GM10266 (cell line): ENCODE data around the gene EPS8.

Experiments
- DNase-seq: peaks from one replicate; pipeline ENCODE4 v3.0.0; 2012; ENCODE audit errors: extremely low spot score
- CTCF ChIP-seq: IDR thresholded peaks from 2 replicates; pipeline ENCODE4 v1.5.1; 2012; ENCODE audit warnings: mild to moderate bottlenecking, low read depth; ENCODE audit not compliant: control insufficient read depth, insufficient read depth; ENCODE audit errors: missing control alignments

The EPS8 gene

DNA sequence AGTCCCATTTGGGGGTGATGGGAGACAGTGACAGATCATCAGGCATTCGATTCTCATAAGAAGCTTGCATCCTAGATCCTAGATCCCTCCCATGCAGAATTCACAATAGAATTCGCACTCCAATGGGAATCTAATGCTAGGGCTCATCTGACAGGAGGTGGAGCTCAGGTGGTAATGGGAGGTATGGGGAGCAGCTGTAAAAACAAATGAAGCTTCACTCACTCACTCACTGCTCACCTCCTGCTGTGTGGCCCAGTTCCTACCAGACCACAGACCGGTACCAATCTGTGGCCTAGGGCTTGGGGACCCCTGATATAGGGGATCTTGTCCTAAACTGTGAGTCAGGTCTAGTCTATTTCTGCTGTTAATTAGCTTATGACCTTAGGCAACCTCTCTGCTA, 40.1 kb upstream of the EPS8 start:
- no peak for DNase-seq
- TF ChIP-seq CTCF: no peak

- DNase-seq: no peak
- no peak for TF ChIP-seq CTCF
Observed at GRCh38 chr12:15827136-15827535, 37.9 kb upstream of the EPS8 start.

DNA sequence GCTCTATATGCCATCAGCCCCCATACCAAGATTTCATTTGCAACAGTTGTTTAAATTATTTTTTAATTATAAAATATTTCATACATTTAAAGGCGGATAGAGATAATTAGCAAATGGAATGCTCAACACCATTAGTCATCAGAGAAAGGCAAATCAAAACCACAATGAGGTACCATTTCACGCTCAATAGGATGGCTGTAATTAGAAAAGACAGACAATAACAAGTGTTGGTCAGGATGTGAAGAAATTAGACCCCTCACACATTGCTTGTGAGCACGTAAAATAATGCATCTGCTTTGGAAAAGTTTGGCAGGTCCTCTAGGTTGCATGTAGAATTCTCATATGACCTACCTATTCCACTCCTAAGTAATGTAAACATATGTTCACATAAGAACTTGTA, 35.3 kb upstream of the EPS8 start:
- no peak for TF ChIP-seq CTCF
- no peak for DNase-seq

GRCh38 chr12:15823360-15824128, 34.4 kb upstream of the EPS8 start:
- no peak for DNase-seq
- TF ChIP-seq CTCF: no peak

DNA sequence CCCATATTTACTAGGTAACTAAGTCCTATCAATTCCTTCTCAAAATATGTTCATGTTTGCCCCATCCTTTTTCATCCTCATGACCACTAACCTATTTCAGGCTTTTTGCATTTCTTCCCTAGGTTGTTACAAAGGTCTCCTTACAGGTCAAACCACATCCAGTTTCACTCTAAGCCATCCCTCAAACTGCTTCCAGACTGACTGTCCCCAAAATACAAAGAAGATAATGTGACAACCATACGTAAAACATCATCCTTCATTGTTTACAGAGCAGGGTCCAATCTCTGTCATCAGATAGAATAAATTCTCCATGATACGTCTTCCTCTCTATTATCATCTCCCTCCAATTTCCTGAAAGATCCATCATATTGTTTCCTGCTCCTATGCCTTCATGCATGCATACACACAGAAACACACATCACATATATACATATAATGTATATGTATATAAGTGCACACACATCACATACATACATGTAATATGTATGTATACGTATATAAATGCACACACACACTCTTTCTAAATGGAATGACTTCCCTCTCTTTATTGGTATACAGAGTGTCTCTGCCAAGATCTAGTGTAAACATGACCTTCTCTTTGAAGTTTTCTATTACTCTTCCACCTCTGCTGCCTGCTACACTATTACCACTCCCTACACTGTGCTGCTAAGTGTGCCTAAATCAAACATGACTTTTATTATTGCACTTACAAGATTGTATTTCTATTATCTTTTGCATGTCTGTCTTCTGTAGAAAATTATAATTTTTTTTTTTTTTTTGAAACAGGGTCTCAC, 30.7 kb upstream of the EPS8 start:
- no peak for TF ChIP-seq CTCF
- DNase-seq: no peak

- no peak for DNase-seq
- no peak for TF ChIP-seq CTCF
Observed at GRCh38 chr12:15818418-15818817, 29.2 kb upstream of the EPS8 start.

GRCh38 chr12:15815730-15816129, 26.5 kb upstream of the EPS8 start:
- DNase-seq: no peak
- no peak for TF ChIP-seq CTCF
